T-helper 1 cell treated with Interleukin-12 subunit alpha and Interleukin-12 subunit beta and Interleukin-4 antibody, amounts not matched to agents 30 μg/mL and 1 μg/mL, for 36 hours (primary cell): ENCODE measurements around the gene TACSTD2.
"Not testable (repeated sequence)": the region's sequence is repeated elsewhere in the genome, so short reads cannot be mapped to it uniquely, and the experiment has no call there.

ENCODE experiments used
- H3K27ac Mint-ChIP-seq: one replicate; pipeline ENCODE4 v1.8.0; 2021; ENCODE audit warnings: mild to moderate bottlenecking, mixed read lengths
- H3K27me3 Mint-ChIP-seq: one replicate; pipeline ENCODE4 v1.8.0; 2021; ENCODE audit warnings: low read depth, mixed read lengths
- H3K36me3 Mint-ChIP-seq: one replicate; pipeline ENCODE4 v1.8.0; 2021; ENCODE audit warnings: low read depth, mixed read lengths
- H3K4me1 Mint-ChIP-seq: one replicate; pipeline ENCODE4 v1.8.0; 2021; ENCODE audit warnings: low read depth, mixed read lengths
- H3K4me3 Mint-ChIP-seq: one replicate; pipeline ENCODE4 v1.8.0; 2021; ENCODE audit warnings: mild to moderate bottlenecking, moderate library complexity, mixed read lengths
- H3K9me3 Mint-ChIP-seq: one replicate; pipeline ENCODE4 v1.8.0; 2021; ENCODE audit warnings: mixed read lengths

TACSTD2 gene

GRCh38 chr1:58576727-58577653 lies at the start of gene TACSTD2:
TSS of gene TACSTD2 (minus strand) at chr1:58577252. CDS start at chr1:58577156, 96 bp downstream.
- peak within 1 kb of the TSS; percentile 22 for H3K27ac Mint-ChIP-seq
- H3K4me1 Mint-ChIP-seq, result peaks cover 36% of the 10 kb centered on the region
- H3K36me3 Mint-ChIP-seq, result peaks cover 10% of the 10 kb centered on the region
- H3K9me3 Mint-ChIP-seq, result no peaks in the 10 kb centered on the region
- peaks cover 80% of the 10 kb centered on the region for H3K27me3 Mint-ChIP-seq
- H3K4me3 Mint-ChIP-seq, result peak within 1 kb of the TSS; percentile 72

- H3K27ac Mint-ChIP-seq, result no peak overlapping the region
- no peak overlapping the region for H3K4me3 Mint-ChIP-seq
- H3K9me3 Mint-ChIP-seq, result no peaks in the 10 kb centered on the region
- H3K36me3 Mint-ChIP-seq, result no peaks in the 10 kb centered on the region
- no peaks in the 10 kb centered on the region for H3K4me1 Mint-ChIP-seq
- peaks cover 21% of the 10 kb centered on the region for H3K27me3 Mint-ChIP-seq
Observed at GRCh38 chr1:58626293-58626692, 49.2 kb upstream of the TACSTD2 start.

GRCh38 chr1:58623259-58623658 lies 46.2 kb upstream of the TACSTD2 start:
- H3K4me3 Mint-ChIP-seq, H3K36me3 Mint-ChIP-seq, H3K4me1 Mint-ChIP-seq, H3K9me3 Mint-ChIP-seq, H3K27ac Mint-ChIP-seq: not testable (repeated sequence)
- peaks cover 21% of the 10 kb centered on the region for H3K27me3 Mint-ChIP-seq

GRCh38 chr1:58622571-58622970 lies 45.5 kb upstream of the TACSTD2 start:
- Mint-ChIP-seq H3K27ac (no peak overlapping the region), H3K4me1 (peaks cover 5% of the 10 kb centered on the region), H3K27me3 (peaks cover 26% of the 10 kb centered on the region), H3K4me3 (no peak overlapping the region), H3K36me3 (no peaks in the 10 kb centered on the region), H3K9me3 (no peaks in the 10 kb centered on the region)

- Mint-ChIP-seq H3K4me3 (no peak overlapping the region), H3K36me3 (no peaks in the 10 kb centered on the region), H3K4me1 (peaks cover 5% of the 10 kb centered on the region), H3K27me3 (peaks cover 30% of the 10 kb centered on the region), H3K9me3 (no peaks in the 10 kb centered on the region), H3K27ac (no peak overlapping the region)
Observed at GRCh38 chr1:58621391-58621790, 44.3 kb upstream of the TACSTD2 start.

- no peaks in the 10 kb centered on the region for H3K9me3 Mint-ChIP-seq
- H3K4me3 Mint-ChIP-seq, result no peak overlapping the region
- H3K4me1 Mint-ChIP-seq, result peaks cover 5% of the 10 kb centered on the region
- peaks cover 35% of the 10 kb centered on the region for H3K27me3 Mint-ChIP-seq
- H3K36me3 Mint-ChIP-seq, result no peaks in the 10 kb centered on the region
- no peak overlapping the region for H3K27ac Mint-ChIP-seq
Observed at GRCh38 chr1:58620926-58621325, 43.9 kb upstream of the TACSTD2 start.

- Mint-ChIP-seq H3K27ac (no peak overlapping the region), H3K27me3 (peaks cover 34% of the 10 kb centered on the region), H3K9me3 (no peaks in the 10 kb centered on the region), H3K4me3 (no peak overlapping the region), H3K36me3 (no peaks in the 10 kb centered on the region), H3K4me1 (peaks cover 5% of the 10 kb centered on the region)
Observed at GRCh38 chr1:58620259-58620658, 43.2 kb upstream of the TACSTD2 start.

- no peak overlapping the region for H3K4me3 Mint-ChIP-seq
- no peak overlapping the region for H3K27ac Mint-ChIP-seq
Observed at GRCh38 chr1:58619286-58620054, 42.4 kb upstream of the TACSTD2 start.

GRCh38 chr1:58618303-58618702 lies 41.3 kb upstream of the TACSTD2 start:
- Mint-ChIP-seq H3K27me3 (peaks cover 39% of the 10 kb centered on the region), H3K27ac (no peak overlapping the region), H3K36me3 (no peaks in the 10 kb centered on the region), H3K9me3 (no peaks in the 10 kb centered on the region), H3K4me1 (peaks cover 5% of the 10 kb centered on the region), H3K4me3 (no peak overlapping the region)

More at GRCh38 chr1:58619286-58620054, 42.4 kb upstream of the TACSTD2 start:
- Mint-ChIP-seq H3K4me1 (peaks cover 5% of the 10 kb centered on the region), H3K36me3 (no peaks in the 10 kb centered on the region), H3K9me3 (no peaks in the 10 kb centered on the region), H3K27me3 (peaks cover 35% of the 10 kb centered on the region)

GRCh38 chr1:58611861-58612385 lies 34.9 kb upstream of the TACSTD2 start:
- H3K27ac Mint-ChIP-seq, result no peak overlapping the region
- no peaks in the 10 kb centered on the region for H3K36me3 Mint-ChIP-seq
- no peaks in the 10 kb centered on the region for H3K4me1 Mint-ChIP-seq
- no peaks in the 10 kb centered on the region for H3K9me3 Mint-ChIP-seq
- H3K4me3 Mint-ChIP-seq, result no peak overlapping the region
- peaks cover 56% of the 10 kb centered on the region for H3K27me3 Mint-ChIP-seq

GRCh38 chr1:58608945-58609344 lies 31.9 kb upstream of the TACSTD2 start:
- H3K27me3 Mint-ChIP-seq, result peaks cover 42% of the 10 kb centered on the region

GRCh38 chr1:58608297-58608696 lies 31.2 kb upstream of the TACSTD2 start:
- Mint-ChIP-seq H3K9me3 (peaks cover 11% of the 10 kb centered on the region), H3K36me3 (no peaks in the 10 kb centered on the region), H3K4me1 (no peaks in the 10 kb centered on the region), H3K27me3 (peaks cover 46% of the 10 kb centered on the region), H3K4me3 (no peak overlapping the region), H3K27ac (no peak overlapping the region)

More at GRCh38 chr1:58608945-58609344, 31.9 kb upstream of the TACSTD2 start:
- no peak overlapping the region for H3K4me3 Mint-ChIP-seq
- H3K36me3 Mint-ChIP-seq, result no peaks in the 10 kb centered on the region
- peaks cover 11% of the 10 kb centered on the region for H3K9me3 Mint-ChIP-seq
- H3K4me1 Mint-ChIP-seq, result no peaks in the 10 kb centered on the region
- H3K27ac Mint-ChIP-seq, result no peak overlapping the region

- no peak overlapping the region for H3K4me3 Mint-ChIP-seq
- H3K36me3 Mint-ChIP-seq, result no peaks in the 10 kb centered on the region
- no peak overlapping the region for H3K27ac Mint-ChIP-seq
- peaks cover 49% of the 10 kb centered on the region for H3K27me3 Mint-ChIP-seq
- no peaks in the 10 kb centered on the region for H3K4me1 Mint-ChIP-seq
- H3K9me3 Mint-ChIP-seq, result peaks cover 11% of the 10 kb centered on the region
Observed at GRCh38 chr1:58607391-58607790, 30.3 kb upstream of the TACSTD2 start.

GRCh38 chr1:58601921-58602320 lies 24.9 kb upstream of the TACSTD2 start:
- H3K27ac Mint-ChIP-seq, H3K36me3 Mint-ChIP-seq, H3K4me3 Mint-ChIP-seq, H3K4me1 Mint-ChIP-seq: not testable (repeated sequence)
- Mint-ChIP-seq H3K27me3 (peaks cover 60% of the 10 kb centered on the region), H3K9me3 (peaks cover 11% of the 10 kb centered on the region)
